SU-DHL-6 (cell line): ENCODE measurements around the gene KRT4.

Source experiments
- H2AFZ ChIP-seq: fragments of 200-600 bp; sonication (generic); 2 replicates; pipeline ENCODE4 v1.6.1; 2014; ENCODE audit warnings: low read depth, mild to moderate bottlenecking, moderate library complexity, mixed read lengths, antibody characterized with exemption, low read length; ENCODE audit not compliant: severe bottlenecking
- H3F3A ChIP-seq: fragments of 200-600 bp; shearing (Covaris generic); 2 replicates; pipeline ENCODE4 v1.6.0; 2016; ENCODE audit warnings: antibody characterized with exemption, mild to moderate bottlenecking; ENCODE audit not compliant: insufficient read depth
- H3K27ac ChIP-seq: fragments of 200-600 bp; sonication (generic); 2 replicates; pipeline ENCODE4 v1.5.1; 2016; ENCODE audit warnings: low read depth, mild to moderate bottlenecking, low read length, moderate library complexity, mixed read lengths
- H3K27me3 ChIP-seq: fragments of 200-600 bp; sonication (generic), shearing (Covaris generic); 2 replicates; pipeline ENCODE4 v1.6.0; 2014; ENCODE audit warnings: mild to moderate bottlenecking, low read length
- H3K36me3 ChIP-seq: fragments of 200-600 bp; sonication (generic); 2 replicates; pipeline ENCODE4 v1.6.1; 2014; ENCODE audit warnings: mild to moderate bottlenecking, low read length, mixed read lengths
- H3K4me2 ChIP-seq: fragments of 300-600, 200-600 bp; shearing (Covaris generic), sonication (generic); 2 replicates; pipeline ENCODE4 v1.6.0; 2014; ENCODE audit warnings: low read length, low read depth, mild to moderate bottlenecking; ENCODE audit not compliant: poor library complexity, severe bottlenecking
- H3K4me3 ChIP-seq: fragments of 200-600 bp; sonication (generic); 2 replicates; pipeline ENCODE4 v1.5.1; 2014; ENCODE audit warnings: antibody characterized with exemption, low read length, mild to moderate bottlenecking, mixed read lengths; ENCODE audit not compliant: insufficient read depth, poor library complexity, severe bottlenecking
- H3K79me2 ChIP-seq: fragments of 200-600 bp; sonication (generic); 2 replicates; pipeline ENCODE4 v1.6.1; 2014; ENCODE audit warnings: mild to moderate bottlenecking, low read length, moderate library complexity; ENCODE audit not compliant: insufficient read depth
- H3K9ac ChIP-seq: fragments of 200-600 bp; sonication (generic); 2 replicates; pipeline ENCODE4 v1.7.0; 2014; ENCODE audit warnings: mild to moderate bottlenecking, low read length
- H3K9me2 ChIP-seq: fragments of 200-600 bp; sonication (generic); replicated peaks from 2 replicates; pipeline ENCODE4 v1.6.1; 2014; ENCODE audit warnings: low read length; ENCODE audit not compliant: insufficient read depth
- H3K9me3 ChIP-seq: fragments of 200-600 bp; sonication (generic); 2 replicates; pipeline ENCODE4 v1.6.1; 2014; ENCODE audit warnings: low read length, mixed read lengths; ENCODE audit not compliant: insufficient read depth
- H4K20me1 ChIP-seq: fragments of 200-600 bp; sonication (generic); 2 replicates; pipeline ENCODE4 v1.6.1; 2014; ENCODE audit warnings: low read depth, mild to moderate bottlenecking, antibody characterized with exemption, low read length, moderate library complexity, mixed read lengths
- CTCF ChIP-seq: fragments of 200-600 bp; sonication (generic); IDR thresholded peaks from one replicate; pipeline ENCODE4 v1.5.1; 2017; ENCODE audit warnings: antibody characterized with exemption, mild to moderate bottlenecking, low read length, moderate library complexity; ENCODE audit not compliant: insufficient read depth, poor library complexity, severe bottlenecking
- EZH2phosphoT487 ChIP-seq: fragments of 200-600 bp; sonication (generic), shearing (Covaris generic); conservative IDR thresholded peaks from 2 replicates; pipeline ENCODE4 v1.6.1; 2018; ENCODE audit warnings: mild to moderate bottlenecking, antibody characterized with exemption, low read length, moderate library complexity, mixed read lengths

KRT4 gene

DNA sequence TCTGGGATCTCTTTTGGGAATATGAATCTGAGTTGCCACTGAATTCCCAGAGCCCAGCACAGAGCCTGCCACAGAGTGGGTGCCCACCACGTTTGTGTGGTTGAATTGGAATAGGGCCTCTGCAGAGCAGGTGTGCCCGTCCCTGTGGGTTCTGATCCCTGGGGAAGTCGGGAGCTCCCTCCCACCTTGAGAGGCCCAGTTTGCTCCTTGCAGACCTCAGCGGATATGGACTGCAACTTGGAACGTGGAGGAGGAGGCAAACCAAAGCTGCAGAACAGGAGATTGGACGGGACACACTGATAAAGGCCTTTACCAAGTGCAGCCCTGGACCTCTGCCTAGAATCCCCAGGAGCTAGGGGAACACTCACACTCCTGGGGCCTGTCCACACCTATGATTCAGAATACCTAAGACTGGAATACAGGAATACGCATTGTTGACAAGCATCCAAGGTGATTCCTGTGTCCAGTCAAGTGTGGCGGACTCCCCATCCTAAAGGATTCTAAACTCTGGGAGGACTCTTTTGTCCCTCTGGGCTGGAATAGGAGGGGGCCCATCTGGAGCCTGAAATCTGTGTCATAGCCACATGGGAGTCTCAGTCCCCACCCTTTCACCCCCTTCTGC, 39.2 kb downstream of the KRT4 start:
- Histone ChIP-seq H3K9me3 (no peaks in the 10 kb centered on the region), H3F3A (no peaks in the 10 kb centered on the region), H3K27ac (no peak overlapping the region), H3K9me2 (no peaks in the 10 kb centered on the region), H3K4me2 (no peak overlapping the region), H3K27me3 (no peaks in the 10 kb centered on the region), H2AFZ (no peak overlapping the region), H4K20me1 (no peaks in the 10 kb centered on the region), H3K9ac (no peak overlapping the region), H3K36me3 (no peaks in the 10 kb centered on the region), H3K4me3 (no peak overlapping the region), H3K79me2 (no peaks in the 10 kb centered on the region)
- TF ChIP-seq CTCF (no peak), EZH2phosphoT487 (no peak)

DNA sequence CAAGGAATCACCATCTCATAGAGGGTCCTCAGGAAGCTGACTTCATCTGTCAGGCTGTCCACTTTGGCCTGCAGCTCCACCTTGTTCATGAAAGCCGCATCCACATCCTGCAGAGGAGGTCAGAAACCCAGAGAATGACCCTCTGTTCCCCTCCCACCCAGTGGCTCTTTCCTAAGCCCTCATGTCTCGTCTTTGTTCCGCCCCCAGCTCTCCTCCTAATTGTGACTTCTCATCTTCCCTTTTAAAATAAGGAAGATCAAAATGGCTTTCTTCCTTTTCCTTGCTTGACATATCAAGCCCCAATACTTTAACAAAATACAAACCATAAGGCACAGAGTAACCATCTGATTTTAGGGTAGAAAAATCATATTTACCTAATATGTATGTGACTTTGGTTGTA, 41.1 kb downstream of the KRT4 start:
- Histone ChIP-seq H2AFZ (no peak overlapping the region), H3K4me3 (no peak overlapping the region), H3K27me3 (no peaks in the 10 kb centered on the region), H3K9me3 (no peaks in the 10 kb centered on the region), H3K79me2 (no peaks in the 10 kb centered on the region), H3K27ac (no peak overlapping the region), H3F3A (no peaks in the 10 kb centered on the region), H3K9ac (no peak overlapping the region), H3K9me2 (no peaks in the 10 kb centered on the region), H3K4me2 (no peak overlapping the region), H4K20me1 (no peaks in the 10 kb centered on the region), H3K36me3 (no peaks in the 10 kb centered on the region)
- TF ChIP-seq EZH2phosphoT487 = no peak
- TF ChIP-seq CTCF = no peak

DNA sequence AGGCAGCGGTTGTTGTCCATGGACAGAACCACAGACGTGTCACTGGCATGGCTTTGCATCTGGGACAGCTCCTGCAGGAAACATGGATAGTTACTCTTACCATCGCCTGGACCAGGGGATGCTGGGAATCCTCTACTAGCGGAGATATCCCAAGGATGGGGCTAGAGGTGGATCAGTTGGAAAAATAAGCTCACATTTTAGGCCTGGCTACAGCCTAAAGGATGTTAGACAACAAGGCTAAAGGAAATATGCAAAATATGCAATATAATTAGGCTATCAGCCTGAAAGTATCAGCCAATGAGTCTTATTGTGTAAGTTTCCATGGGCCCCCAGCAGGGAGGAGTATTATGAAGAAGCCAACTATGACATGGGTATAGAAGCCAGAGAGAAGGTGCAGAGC, 41.7 kb downstream of the KRT4 start:
- Histone ChIP-seq H3K4me3 (no peak overlapping the region), H3K9me3 (no peaks in the 10 kb centered on the region), H3K36me3 (no peaks in the 10 kb centered on the region), H3F3A (no peaks in the 10 kb centered on the region), H4K20me1 (no peaks in the 10 kb centered on the region), H3K4me2 (no peak overlapping the region), H3K79me2 (no peaks in the 10 kb centered on the region), H3K9me2 (no peaks in the 10 kb centered on the region), H3K9ac (no peak overlapping the region), H2AFZ (no peak overlapping the region), H3K27me3 (no peaks in the 10 kb centered on the region), H3K27ac (no peak overlapping the region)
- no peak for TF ChIP-seq EZH2phosphoT487
- no peak for TF ChIP-seq CTCF
